Nucleus accumbens (tissue), 56 donors: ENCODE data around the gene TIAM2.
"Not testable (repeated sequence)": the region's sequence is repeated elsewhere in the genome, so short reads cannot be mapped to it uniquely, and the experiment has no call there.

Experiments
- DNase-seq, 56 donors: peaks; one replicate each; lab custom pipeline; 2025; lab: John Stamatoyannopoulos, UW

The TIAM2 gene

GRCh38 chr6:155088856-155089255, 93.7 kb downstream of the TIAM2 start:
- DNase-seq: no peak

- no peak for DNase-seq
Observed at GRCh38 chr6:155089746-155090145, 94.6 kb downstream of the TIAM2 start.

DNA sequence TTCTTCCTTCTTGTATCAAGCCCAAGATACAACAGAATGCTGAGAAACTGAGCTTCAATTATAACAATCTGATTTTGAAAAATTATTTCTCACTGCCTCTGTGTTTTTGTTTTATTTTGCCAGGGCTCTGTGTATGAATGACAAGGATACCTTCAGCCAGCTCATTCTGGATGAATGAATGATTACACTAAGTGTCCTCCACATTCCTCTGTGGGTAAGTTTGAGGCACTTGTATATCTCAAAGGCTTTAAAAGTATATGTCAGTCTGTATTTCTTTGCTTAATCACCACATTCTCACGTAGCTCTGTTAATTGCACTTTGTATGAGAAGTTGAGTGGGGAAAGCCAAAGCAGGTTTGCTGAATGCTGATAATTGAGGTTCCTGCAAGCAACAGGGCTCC, 95.1 kb downstream of the TIAM2 start:
- DNase-seq: no peak

DNA sequence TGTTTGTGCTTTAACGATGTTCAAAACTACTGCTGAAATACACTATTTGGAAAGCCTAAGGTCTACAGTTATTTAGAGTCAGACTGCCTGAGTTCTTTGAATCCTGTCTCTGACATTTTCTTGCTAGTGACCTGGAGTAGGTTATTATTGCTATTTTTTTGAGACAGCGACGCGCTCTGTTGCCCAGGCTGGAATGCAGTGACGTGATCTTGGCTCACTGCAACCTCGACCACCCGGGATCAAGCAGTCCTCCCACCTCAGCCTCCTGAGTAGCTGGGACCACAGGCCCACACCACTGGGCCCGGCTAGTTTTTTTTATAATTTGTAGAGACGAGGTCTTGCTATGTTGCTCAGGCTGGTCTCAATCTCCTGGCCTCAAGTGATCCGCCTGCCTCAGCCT, 96.6 kb downstream of the TIAM2 start:
- DNase-seq: no peak

GRCh38 chr6:155093430-155093829, 98.3 kb downstream of the TIAM2 start:
- no peak for DNase-seq

GRCh38 chr6:155100087-155100486, 105.0 kb downstream of the TIAM2 start:
- peak in 4 of 56 donors; percentile 4 to 10 (median 6) for DNase-seq

DNA sequence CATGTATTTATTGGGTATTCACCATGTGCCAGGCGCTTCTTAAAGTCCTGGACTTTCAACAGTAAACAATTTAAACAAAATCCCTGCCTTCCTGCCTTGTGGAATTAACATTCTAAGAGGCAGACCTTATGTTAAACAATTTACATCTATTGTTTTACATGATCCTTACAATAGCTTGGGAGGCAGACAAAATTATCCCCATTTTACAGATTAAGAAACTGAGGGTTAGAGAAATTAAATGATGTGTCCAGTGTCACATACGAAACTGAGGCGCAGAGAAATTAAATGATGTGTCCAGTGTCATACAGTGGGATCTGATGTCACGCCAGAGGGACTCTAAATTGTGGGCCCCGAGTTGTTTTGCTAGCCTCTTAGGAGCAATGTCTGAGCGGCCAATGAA, 105.5 kb downstream of the TIAM2 start:
- no peak for DNase-seq

DNA sequence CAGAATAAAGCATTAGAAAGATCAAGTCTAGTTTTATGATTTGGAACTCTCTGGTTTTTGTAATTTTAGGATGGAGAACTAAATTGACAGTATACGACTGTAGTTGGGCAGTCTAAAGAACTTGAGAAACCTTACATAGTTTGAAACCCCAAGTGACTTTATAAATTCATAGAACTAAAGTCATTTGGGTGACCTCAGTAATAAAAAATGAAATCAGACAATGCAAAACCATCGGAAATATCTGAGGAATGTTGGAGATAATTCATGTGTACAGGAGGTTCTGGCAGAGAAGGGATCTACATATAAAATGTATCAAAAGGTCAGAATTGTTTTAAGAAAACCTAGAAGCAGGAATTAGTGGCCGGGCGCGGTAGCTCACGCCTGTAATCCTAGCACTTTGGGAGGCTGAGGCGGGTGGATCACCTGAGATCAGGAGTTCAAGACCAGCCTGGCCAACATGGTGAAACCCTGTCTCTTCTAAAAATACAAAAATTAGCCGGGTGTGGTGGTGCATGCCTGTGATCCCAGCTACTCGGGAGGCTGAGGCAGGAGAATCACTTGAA, 108.0 kb downstream of the TIAM2 start:
- DNase-seq: not testable (repeated sequence)

GRCh38 chr6:155103816-155104366, 108.8 kb downstream of the TIAM2 start:
- no peak for DNase-seq

GRCh38 chr6:155106456-155107115, 111.5 kb downstream of the TIAM2 start:
- DNase-seq: peak in 2 of 56 donors; percentile 0 to 5

DNA sequence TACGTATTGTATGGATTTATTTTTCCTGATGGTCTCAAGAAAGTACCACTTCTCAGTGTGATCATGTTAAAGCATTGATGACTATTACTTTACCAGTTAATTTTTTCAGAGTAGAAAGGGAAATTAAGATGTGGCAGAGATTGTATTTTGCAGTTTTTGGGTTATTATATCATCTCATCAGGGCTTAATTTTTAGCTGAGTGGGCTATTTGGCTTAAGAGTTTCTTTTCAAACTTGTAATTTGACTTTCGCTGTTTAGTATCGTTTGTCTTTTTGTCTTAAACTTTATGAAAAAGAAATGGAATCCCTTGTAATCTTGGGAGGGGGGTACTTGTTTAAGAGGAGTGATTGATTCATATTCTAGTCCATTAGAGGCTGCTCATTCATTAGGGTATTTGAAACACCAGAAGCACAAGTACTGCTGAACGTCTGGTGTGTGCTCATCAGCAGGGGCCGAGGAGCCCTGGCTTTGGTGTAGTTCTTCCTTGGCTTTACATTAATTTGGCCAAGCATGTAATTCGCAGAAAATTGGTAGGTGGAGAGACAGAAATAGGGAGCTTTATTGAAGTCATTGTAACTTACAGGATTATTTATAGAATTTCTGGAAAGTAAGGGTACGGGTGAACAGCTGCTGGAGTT, 112.4 kb downstream of the TIAM2 start:
- DNase-seq: no peak

DNA sequence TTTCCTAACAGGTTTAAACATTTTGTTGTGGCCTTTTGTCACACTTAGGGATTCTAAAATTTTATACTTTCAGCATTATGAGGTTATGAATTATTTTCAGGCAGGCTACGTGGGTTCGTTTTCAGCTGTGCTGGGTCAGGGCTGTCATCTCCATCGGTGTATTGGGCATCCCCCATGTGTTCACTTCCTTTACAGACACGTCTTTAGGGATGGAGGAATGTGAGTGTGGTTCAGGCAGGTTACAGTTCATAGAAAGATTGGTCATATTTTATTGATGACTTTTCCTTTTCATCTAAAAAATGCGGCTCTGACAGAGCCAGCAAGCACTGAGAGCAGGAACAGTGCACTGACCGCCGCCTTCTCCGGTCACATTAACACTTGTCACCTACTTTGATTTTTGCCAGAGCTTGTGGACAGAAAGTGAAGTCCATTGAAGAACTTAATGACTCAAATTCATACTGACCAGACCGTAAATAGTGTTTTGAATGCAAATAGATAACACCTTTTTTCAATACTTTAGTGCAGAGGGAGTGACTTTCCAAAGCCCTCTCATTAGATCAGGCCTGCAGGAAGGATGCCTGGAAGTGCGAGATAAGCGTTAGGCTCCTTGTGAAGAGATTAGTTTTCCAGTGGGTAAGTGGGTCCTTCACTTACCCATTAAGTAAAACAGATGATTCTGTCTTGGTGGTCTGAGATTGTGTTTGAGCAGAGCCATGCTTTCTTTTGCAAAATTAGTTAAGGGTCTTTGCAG, 113.1 kb downstream of the TIAM2 start:
- DNase-seq: no peak

- DNase-seq: no peak
Observed at GRCh38 chr6:155110721-155111120, 115.6 kb downstream of the TIAM2 start.

DNA sequence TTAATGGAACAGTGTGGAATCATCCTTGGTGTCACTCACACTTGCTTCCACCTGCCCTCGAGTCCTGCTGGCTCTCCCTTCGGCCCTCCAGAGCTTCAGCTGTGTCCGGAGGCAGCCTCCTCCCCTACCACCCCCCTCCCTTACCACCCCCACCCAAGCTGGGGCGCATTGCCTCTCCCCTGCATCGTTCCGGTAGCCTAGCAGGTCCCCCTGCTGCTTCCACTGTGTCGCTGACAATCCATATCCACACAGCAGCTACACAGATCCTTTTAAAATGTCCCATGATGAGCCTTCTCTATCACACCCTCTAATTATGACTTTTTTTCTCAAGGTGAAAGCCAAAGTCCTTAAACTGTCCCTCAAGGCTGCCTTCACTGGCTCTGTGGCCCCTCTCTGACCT, 117.6 kb downstream of the TIAM2 start:
- no peak for DNase-seq

- no peak for DNase-seq
Observed at GRCh38 chr6:155115893-155116570, 120.9 kb downstream of the TIAM2 start.

GRCh38 chr6:155116571-155116910, 121.4 kb downstream of the TIAM2 start:
- no peak for DNase-seq

DNA sequence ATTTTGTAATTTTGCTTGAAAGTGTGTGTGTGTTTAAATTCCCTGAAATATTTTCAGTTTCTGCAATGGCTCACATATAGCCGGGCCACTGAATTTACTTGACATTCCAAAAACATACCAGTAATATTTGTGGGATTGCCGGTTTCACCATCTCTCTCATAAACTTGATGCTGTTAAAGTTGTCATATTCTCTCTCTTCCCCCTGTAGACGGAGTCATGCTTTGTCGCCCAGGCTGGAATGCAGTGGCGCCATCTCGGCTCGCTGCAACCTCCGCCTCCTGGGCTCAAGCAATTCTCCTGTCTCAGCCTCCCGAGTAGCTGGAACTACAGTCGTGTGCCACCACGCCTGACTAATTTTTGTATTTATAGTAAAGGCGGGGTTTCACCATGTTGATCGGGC, 122.1 kb downstream of the TIAM2 start:
- no peak for DNase-seq

GRCh38 chr6:155117785-155118184, 122.7 kb downstream of the TIAM2 start:
- DNase-seq: no peak

- not testable (repeated sequence) for DNase-seq
Observed at GRCh38 chr6:155119201-155119600, 124.1 kb downstream of the TIAM2 start.

DNA sequence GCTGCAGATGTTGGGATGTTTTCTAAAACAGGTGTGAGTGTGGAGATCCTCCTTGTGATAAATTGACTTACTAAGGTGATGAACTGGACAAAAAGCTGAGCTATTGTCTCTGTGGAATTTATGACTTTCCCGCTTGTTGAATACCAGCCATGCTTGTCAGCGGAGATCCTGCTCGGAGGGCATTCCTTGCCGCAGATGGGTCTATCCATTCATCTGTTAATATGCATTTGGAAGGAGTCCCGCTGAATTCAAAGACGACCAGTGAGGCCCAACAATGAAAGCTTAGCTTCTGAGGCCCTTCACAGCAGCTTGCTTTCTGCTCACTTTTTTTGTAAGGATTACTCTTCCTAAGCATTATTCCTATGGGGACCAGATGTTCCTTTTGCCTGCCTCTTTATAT, 124.9 kb downstream of the TIAM2 start:
- DNase-seq: no peak

DNA sequence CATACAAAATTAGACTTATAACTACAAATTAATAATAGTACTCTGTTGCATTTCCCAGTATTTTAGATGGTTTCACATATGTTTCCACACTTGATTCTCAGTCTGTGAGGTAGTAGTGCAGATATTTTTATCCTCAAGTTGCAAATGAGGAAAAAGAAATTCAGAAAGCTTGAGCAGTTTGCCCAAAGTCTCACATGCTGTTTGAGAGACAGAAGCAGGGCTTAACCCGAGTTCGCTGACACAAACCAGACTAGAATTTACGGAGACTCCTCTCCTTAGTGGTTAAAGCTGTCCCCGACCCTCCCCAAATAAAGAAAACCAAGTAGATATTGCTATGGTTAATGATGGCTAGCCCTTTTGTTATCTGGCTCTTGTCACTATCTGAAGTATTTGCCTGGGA, 126.2 kb downstream of the TIAM2 start:
- DNase-seq: no peak
